GM19452 (cell line): ENCODE data around the gene KRI1.

Source experiments
- ATAC-seq: cut with Tn5 transposase; IDR thresholded peaks from one replicate; pipeline ENCODE4 v1.9.1; 2021; ENCODE audit not compliant: unreplicated experiment

The KRI1 gene

DNA sequence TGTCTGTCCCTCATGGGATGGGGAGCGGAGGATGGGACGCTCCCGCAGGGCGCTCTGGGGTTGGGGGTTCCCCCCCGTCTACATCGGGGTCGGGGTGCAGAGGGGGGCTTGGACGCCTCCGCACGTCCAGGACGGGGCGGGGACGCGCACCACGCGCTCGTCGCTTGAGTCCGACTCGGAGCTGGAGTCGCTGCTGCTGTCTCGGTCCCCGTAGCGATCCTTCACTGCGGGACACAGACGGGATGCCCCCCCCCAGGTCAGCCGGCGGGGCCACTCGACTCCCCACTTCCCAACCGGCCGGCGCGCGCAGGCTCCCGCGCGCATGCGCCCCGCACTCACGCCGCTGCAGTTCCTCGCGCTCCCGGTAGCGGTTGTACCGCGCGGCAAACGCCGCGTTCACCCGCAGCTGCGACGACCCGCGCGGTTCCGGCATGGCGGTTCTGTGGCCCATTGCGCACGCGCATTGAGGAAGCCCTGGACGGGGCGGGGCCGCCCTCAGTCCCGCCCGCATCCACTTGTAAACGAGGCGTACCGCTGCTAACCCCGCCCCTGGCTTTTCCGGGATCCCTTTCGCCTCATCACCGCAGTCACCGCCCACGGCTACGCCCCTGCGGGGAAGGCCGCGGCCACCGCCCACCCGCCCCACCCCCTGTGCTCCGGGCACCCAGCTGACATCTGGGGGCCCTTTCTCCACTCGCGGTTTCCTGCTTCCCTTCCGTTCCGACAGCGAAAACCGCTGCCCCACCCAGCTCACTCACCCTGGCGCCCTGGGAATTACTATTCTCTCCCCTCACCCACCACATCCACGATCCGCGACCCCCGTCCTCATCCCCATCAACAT is at the start of gene KRI1:
Gene KRI1 (minus strand): TSS at position 444 of the 841 bp plus-strand sequence. CDS start 11 bp downstream, at position 433.
- peak; percentile 43 for ATAC-seq

DNA sequence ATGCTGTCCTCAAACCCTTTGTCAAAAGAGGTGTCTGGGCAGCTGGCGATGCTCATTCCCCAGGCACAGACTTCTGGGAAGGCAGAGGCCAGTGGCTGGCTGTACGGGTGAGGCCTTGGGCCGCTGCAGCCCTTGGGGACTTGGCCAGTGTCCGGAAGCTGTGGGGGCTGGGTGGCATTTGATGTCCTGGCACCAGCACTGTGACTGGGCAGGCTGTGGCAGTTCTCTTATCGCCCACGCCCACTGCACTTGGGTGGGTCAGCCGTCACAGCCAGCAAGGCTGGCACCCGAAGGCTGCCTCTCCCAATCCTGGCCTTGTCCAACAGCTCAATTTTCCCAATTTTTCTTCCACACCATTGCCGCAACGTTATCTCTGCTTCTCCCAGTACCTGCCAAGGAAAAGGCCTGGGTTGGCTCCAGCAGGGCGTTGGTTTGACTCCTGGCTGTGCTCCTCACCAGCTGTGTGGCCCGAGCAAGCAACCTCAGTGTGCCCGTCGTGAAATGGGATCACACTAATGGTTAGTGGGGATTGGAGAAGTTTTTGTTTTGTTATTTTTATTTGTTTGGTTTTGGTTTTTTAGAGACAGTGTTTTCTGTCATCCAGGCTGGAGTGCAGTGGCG is 46.8 kb upstream of the KRI1 start:
- no peak for ATAC-seq

DNA sequence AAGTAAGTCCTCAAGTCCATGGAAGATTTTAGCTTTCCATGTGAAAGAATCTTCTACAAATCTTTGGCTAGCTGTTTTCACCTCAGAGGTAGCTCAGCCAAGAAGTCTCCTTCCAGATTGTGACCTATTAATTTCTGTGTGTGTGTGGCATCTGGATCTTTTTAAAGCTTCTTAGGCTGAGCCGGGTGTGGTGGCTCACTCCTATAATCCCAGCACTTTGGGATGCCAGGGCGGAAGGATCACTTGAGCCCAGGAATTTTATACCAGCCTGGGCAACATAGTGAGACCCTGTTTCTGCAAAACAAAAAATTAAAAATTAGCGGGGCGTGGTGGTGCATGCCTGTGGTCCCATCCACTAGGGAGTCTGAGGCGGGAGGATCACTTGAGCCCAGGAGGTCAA is 46.1 kb upstream of the KRI1 start:
- no peak for ATAC-seq

DNA sequence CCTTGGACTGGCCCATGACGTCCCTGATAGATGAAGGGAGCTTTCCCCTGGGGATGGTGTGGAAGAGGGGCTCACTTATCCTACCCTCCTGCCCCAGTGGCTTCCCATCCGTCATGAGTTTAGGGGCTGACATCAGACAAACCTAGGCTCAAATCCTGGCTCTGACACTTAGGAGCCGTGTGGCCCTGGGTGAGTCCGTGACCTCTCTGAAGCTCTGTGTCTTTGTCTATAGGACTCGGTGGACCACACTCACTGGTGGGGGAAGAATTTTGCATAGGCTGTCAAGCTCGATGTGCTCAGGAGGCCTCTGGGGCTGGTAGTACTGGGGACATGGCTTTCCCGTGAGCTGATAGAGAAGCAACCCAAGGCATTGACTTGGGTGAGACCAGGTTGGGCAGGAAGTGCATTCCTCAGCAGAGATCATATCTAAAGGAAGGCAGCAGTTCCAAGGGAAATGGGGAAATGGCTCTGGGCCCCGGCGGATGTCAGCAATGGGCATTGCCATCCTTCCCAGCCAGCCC is 38.7 kb upstream of the KRI1 start:
- peak; percentile 8 for ATAC-seq

DNA sequence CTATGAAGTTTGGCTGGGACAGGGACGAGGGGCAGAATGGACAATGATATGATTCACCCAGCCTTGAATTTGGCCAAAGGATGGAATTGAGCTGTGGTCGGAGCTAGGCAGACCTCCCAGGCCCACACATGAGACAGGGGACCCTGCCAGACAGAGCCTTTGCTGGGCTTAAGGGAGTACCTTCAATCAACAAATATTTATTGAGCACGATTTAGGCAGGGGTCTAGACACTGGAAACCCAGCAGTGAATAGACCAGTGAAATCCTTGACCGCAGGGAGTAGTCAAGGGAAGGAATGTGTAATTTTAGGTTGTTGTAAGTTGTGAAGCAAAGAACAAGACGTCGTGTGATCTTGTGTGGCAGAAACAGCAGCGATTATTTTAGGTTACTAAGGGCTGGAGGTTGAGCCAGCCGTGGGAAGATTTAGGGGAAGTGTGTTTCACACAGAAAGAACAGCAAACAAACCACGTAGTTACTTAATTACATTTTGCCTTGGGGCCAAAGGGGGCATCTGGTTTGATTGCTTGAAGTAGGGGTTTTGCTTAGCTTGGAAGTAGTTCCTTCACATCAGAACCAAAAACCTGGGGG is 38.2 kb upstream of the KRI1 start:
- ATAC-seq, result peak; percentile 22

DNA sequence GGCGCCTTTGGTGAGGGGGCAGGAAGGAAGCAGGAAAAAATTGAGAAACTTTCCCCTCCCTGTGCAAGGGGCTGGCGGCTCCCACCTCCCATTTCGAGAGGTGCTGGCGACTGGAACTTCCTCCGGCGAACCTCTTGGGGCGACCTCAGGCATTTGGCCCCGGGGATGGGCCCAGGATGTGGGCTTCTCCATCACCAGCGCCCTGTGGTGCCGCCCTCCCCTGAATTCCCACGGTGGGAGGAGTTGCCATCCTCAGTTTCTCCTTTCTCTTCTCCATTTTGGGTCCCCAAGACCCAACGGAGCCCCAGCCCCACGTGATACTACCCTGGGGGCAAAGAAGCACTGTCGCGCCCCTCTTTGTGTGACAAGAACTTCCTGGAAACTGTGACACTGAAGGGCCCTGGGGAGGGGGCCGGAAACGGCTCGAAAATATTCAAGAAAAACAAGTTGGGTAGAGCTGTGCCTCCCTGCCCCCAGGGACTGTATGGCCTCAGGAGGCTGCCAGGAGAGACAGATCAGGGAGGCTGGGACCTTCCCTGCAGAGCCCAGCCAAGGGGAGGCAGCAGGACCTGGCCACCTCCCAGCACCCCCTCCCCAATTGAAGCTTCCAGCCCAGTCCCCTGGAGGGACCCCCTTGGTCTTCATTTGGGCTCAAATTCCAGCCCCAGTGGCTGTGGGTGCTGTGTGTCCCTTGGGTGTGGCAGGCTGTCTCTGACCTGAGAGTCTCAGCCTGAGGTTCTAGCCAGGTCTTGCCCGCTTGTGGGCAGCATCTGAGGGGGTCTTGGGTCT is 37.5 kb upstream of the KRI1 start:
- ATAC-seq, result peak; percentile 44

DNA sequence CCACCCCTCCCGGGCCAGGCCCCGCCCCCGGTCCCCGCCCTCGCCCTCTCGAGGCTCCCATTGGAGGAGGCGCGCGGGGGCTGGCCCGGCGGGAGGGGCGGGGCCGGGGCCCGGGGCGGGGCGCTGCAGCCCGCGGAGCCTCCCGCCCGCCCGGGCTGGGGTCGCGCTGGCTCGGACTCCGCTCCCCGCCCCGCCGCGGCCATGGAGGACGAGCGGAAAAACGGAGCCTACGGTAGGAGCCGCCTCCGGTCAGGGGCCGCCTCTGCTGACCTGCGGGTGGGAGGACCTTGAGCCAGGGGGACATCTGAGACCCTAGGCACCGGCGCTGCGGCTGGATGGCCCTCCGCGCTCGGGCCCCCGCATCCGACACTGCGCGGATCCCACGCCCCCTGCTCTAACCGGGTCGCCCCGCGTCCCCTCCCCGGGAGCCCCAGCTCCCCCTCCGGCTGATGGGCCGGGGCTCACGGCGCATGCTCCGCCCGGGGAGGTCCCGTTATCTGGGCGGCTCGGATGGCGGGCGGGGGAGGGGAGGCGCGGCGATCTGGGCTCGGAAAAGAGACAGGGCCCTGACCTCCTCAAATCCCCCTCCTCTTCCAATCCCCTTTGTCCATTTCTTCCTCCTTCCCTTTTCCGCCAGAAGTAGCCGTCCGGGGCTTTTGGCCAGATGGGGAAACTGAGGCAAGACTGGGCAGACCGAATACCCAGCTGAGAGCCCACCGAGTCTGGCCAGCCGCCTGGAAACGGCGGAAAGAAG is 36.7 kb upstream of the KRI1 start:
- peak; percentile 52 for ATAC-seq

DNA sequence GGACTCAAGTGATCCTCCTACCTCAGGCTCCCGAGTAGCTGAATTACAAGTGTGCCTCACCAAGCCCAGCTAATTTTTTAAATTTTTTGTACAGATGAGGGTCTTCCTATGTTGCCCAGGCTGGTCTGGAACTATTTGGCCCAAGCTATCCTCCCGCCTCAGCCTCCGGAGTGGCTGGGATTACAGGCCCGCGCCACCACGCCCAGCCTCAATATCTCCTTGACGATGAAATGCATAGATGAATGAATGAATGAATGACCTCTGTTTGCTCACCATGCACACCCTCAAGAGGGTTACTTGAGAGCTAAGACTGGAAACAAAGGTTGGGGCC is 36.2 kb upstream of the KRI1 start:
- no peak for ATAC-seq

DNA sequence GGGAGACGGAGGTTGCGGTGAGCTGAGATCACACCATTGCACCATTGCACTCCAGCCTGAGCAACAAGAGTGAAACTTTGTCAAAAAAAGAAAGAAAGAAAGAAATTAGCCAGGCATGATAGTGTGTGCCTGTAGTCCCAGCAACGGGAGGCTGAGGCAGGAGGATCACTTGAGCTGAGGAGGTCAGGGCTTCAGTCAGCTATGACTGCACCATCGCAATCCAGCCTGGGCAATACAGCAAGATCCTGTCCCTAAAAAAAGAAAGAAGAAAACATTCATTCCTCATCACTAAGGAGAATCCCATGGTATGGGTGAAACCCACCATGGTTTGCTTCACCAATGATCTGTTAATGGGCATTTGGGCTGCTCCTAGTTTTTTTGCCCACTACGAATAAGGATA is 34.3 kb upstream of the KRI1 start:
- no peak for ATAC-seq

DNA sequence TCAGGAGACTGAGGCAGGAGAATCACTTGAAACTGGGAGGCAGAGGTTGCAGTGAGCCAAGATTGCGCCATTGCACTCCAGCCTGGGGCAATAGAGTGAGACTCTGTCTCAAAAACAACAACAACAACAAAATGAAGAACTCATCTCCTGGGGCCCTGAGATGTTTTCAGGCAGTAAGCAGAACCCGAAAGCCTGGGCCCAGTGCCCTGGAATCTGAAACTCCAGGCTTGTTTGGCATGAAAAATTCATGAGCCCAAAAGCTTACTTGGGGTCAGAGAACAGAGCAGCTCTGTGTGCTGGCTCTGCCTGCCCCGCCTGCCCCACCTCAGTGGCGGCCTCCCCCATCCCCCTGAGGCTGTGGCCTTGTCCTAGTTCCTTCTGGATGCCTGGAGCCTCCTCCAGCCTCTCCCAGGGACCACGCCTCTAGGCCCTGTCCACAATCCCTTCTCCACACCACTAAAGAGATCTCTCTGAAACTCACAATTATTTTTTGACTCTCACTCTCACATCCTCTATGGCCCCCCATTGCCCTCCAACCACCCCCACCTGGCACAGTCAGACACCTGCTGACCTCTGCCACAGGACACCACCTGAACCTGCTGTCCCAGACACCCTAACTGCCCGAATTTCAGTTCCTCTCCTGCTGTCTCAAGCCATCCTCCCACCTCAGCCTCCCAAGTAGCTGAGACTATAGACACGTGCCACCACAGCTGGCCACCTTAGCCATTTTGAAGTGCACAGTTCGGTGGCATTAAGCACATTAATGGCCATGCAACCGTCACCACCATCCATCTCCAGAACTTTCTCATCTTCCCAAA is 28.2 kb upstream of the KRI1 start:
- peak; percentile 53 for ATAC-seq

DNA sequence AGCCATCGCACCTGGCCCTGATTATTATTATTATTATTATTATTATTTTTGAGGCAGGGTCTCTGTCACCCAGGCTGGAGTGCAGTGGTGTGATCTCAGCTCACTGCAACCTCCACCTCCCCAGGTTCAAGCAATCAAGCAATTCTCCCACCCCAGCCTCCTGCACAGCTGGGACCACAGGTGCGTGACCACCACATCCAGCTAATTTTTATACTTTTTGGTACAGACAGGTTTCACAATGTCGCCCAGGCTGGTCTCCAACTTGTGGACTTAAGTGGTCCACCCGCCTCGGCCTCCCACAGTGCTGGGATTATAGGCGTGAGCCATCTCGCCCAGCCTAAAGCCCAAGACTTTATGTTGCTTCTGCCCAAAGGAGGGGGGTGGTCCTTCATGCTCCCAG is 27.3 kb upstream of the KRI1 start:
- ATAC-seq, result no peak

DNA sequence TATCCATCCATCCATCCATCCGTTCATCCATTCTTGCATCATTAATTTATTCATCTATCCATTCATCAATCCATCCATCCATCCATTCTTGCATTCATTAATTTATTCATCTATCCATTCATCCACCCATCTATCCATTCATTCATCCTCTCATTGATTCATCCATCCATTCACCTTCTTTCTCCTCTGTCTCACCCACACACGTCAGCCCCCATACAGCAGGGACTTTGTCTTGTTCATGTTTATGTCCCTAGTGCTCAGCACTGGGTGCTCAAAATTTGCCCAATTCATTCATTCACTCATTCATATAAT is 22.0 kb upstream of the KRI1 start:
- no peak for ATAC-seq

DNA sequence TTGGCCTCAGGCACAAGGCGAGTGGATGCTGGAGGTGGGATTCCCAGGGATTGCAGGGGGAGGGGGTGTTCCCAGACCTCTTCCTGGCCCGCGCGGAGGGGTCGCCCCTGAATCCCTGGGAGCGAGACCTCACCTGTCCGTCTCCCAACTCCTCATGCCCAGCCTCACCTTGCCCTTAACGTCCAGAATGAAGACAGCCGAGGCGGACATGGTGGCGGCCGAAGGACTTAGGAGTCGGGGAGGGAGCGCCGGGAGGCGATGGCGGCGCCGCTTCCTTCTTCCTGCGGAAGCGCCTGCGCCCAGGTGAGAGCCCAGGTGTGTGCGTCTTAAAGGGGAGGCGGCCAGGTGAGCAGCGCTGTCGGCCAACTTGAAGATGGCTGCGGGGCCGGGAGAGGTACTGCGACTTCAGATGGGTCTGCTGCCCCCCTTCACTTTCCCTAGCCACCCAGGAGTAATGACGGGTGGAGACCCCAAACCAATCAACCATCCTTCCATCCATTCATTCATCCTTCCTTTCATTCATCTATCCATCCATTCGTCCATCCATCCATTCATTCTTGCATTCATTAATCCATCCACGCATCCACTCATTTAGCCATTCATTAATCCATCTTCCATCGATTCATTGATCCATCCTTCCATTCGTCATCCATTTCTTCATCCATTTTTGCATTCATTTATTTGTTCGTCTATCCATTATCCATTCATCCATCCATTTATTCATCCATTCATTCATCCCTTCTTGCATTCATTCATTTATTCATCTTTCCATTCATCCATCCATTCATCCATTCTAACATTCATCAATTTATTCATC is 21.4 kb upstream of the KRI1 start, which contains the start of gene AP1M2:
Gene AP1M2 (minus strand): TSS at position 291 of the 817 bp plus-strand sequence. CDS start 81 bp downstream, at position 210.
- ATAC-seq, result no peak

DNA sequence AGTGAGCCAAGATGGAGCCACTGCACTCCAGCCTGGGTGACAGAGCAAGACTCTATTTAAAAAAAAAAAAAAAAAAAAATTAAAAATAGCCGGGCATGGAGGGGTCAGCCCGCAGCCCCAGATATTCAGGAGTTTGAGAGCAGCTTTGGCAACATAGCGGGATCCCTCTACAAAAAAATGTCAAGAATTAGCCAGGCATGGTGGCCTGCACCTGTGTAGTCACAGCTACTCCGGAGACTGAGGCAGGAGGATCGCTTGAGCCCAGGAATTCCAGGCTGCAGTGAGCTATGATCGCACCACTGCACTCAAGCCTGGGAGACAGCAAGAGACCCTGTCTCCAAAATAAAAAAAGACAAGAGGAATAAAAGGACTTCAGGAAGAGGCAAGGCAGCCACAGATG is 20.6 kb upstream of the KRI1 start:
- no peak for ATAC-seq

DNA sequence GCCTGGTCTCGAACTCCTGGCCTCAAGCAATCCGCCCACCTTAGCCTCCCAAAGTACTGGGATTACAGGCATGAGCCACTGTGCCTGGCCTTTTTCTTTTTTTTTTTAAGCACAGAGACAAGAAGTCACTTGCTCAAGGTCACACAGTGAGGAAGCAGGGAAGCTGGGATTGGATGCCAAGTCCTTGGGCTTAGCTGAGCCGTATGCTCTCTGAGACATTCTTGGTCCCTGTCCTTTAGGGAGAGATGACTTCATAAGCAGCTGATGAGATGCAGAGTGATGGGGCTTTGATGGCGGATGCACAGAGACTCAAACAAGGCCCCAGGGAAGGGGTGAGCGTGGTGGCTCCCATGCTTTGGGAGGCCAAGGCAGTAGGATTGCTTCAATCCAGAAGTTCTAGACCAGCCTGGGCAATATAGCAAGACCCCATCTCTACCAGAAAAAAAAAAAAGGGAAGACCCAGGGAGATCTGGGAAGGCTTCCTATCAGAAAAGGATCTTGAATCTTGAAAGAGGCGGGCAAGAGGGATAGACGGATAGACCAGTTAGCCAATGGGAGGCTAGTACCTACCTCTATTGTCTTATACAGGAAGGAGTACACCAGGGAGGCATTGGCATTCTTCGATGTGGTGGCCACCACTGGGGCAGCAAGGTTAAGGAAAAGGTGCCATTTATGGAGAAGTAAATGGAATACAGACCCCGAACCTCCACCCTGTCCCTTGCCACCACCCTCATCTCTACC is 17.4 kb upstream of the KRI1 start:
- no peak for ATAC-seq

DNA sequence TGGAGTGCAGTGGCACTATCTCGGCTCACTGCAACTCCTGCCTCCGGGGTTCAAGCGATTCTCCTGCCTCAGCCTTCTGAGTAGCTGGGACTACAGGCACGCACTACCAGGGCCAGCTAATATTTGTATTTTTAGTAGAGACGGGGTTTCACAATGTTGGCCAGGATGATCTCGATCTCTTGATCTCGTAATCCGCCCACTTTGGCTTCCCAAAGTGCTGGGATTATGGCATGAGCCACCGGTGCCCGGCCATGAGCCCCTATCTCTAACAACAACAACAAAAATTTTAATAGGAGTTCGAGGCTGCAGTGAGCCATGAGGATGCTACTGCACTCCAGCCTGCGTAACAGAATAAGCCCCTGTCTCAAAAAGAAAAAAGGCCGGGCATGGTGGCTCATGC is 16.3 kb upstream of the KRI1 start:
- no peak for ATAC-seq

DNA sequence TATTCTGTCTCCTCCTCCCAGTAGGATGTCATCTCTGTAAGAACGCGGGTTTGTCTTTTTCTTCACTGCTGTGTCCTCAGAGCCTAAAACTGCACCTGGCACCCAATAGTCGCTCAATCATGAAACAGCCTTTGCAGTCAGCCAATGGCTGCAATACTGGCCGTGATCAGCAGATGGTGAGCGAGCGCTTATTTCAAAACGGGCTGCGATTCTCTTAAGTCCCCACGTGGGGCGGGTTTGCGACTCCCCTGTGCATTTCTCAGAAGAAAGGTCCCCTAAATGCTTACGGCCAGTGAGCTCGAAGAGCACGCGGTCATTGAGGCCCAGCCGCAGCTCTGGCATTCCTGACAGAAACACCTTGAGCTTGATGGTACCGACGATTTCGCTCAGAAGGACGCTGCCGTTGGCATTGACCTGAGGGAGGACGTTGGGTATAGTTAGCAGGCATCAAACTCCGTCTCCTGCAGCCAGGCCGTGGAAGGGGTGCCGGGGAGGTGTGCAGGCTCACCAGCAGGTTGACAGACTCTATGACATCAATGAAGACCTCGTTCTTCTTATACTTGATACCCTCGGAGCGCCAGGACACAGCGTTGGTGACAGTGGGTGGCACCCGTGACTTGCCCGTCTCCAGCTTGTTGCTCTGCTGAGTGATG is 15.3 kb upstream of the KRI1 start:
- no peak for ATAC-seq

DNA sequence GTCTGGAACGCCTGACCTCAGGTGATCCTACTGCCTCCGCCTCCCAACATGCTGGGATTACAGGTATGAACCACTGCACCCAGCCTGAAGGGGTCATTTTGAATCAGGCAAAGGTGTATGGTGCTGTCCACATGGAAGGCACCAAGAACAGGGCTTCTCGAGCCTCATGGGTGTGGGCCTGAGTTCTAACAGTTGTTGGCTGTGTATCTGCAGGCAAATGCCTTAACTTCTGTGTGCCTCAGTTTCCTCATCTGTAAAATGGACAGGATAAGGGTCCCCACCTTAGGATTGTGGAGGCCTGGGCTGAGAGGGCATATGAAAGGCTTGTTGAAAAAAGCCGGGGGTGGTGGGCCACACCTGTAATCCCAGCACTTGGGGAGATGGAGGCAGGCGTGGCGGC is 12.1 kb upstream of the KRI1 start:
- no peak for ATAC-seq
